ENCODE results near the gene LGALS12. TPM values are rescaled to one million over a fixed set of nuclear protein-coding genes. Genes with fewer than 3 reads are reported as not detected.

Gene LGALS12
- total RNA-seq, 1 donor from 2014 or later, result not detected

DNA sequence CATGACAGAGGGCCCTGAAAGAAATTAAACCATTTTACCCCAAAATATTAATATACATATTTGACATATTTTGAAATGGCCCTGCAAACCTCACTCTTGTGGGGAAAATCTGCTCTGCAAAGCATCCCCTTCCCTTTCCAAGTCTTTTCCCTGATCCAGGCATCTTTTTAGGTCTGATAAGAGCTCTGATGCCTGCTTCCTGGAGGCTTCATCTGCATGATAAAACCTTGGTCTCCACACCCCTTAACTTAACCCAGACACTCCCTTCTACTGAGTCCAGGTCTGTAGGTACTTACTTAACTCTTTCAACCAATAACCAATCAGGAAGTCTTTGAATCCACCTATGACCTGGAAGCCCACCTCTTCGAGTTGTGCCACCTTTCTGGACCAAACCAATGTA lies 1.8 kb upstream of the LGALS12 start:
- H3K27me3 Mint-ChIP-seq (ENCODE audit: low read depth), result no peaks in the 10 kb centered on the region
- TF ChIP-seq, protein P1, sequence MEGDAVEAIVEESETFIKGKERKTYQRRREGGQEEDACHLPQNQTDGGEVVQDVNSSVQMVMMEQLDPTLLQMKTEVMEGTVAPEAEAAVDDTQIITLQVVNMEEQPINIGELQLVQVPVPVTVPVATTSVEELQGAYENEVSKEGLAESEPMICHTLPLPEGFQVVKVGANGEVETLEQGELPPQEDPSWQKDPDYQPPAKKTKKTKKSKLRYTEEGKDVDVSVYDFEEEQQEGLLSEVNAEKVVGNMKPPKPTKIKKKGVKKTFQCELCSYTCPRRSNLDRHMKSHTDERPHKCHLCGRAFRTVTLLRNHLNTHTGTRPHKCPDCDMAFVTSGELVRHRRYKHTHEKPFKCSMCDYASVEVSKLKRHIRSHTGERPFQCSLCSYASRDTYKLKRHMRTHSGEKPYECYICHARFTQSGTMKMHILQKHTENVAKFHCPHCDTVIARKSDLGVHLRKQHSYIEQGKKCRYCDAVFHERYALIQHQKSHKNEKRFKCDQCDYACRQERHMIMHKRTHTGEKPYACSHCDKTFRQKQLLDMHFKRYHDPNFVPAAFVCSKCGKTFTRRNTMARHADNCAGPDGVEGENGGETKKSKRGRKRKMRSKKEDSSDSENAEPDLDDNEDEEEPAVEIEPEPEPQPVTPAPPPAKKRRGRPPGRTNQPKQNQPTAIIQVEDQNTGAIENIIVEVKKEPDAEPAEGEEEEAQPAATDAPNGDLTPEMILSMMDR (conservative IDR thresholded peaks at IDR 0.05), result no peak
- H3K4me1 Mint-ChIP-seq, result no peaks in the 10 kb centered on the region
- no peak overlapping the region for H3K27ac Mint-ChIP-seq (ENCODE audit: unreplicated experiment)
- peaks cover 5% of the 10 kb centered on the region for H3K36me3 Mint-ChIP-seq (ENCODE audit: low read depth)
- no peak overlapping the region for H3K4me3 Mint-ChIP-seq
- peaks cover 11% of the 10 kb centered on the region for H3K9me3 Mint-ChIP-seq
- DNase-seq (ENCODE audit: low read depth, low spot score), result no peak

DNA sequence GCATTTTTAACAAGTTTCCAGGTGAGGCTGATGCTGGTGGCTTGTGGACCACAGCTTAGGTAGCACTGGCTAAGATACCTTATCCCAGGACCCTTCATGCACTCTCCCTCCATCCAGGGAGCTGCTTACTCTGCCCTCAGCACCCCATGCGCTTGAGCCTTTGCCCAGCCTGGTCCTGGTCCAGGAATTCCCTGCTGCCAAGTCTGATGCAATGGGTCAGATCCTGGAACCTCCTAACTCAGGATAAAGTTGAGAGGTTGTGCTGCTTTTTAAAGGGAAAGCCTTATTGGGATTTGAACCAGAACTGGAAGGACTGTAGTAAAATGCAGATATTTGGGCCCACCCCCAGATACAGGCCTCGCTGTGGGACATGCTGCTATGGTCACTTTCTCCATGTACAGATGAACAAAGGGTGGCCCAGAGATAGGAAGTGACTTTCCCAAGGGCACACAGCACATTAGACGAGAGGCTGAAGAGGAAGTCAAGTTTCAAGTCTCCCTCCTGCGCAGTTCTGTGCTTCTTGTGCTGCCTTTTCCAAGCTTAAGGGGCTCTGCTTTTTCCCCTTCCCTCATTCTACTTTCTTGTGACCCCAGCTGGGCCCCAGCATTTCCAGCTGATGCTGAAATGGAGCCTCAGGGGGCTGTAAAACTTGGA lies 824 bp upstream of the LGALS12 start:
- H3K4me1 Mint-ChIP-seq, result no peaks in the 10 kb centered on the region
- H3K27ac Mint-ChIP-seq (ENCODE audit: unreplicated experiment), result no peak overlapping the region
- TF ChIP-seq, protein P1 (conservative IDR thresholded peaks at IDR 0.05), result no peak
- no peak for DNase-seq (ENCODE audit: low read depth, low spot score)
- H3K9me3 Mint-ChIP-seq, result peaks cover 6% of the 10 kb centered on the region
- H3K4me3 Mint-ChIP-seq, result no peak overlapping the region
- H3K27me3 Mint-ChIP-seq (ENCODE audit: low read depth), result no peaks in the 10 kb centered on the region
- H3K36me3 Mint-ChIP-seq (ENCODE audit: low read depth), result peaks cover 5% of the 10 kb centered on the region

DNA sequence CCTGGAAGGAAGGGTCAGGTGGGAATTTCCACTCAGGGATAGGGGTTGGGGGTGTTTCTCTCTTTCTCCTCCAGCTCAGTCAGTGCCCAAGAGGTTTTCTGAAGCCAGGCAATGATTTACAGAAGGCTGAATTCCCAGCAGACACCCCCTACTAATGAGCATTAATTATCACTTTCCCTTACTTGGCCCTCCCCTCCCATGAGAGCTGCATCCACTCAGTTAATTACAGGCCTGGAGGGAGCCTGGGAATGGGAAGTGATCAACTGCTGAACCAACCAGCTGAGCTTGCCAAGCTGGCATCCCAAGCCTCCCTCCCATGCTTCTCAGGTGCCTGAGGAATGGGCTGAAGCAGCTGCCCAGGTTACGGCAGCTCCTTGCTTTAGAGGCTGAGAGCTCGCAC lies 992 bp downstream of the LGALS12 start:
- TF ChIP-seq, protein P1 (conservative IDR thresholded peaks at IDR 0.05), result no peak
- no peak overlapping the region for H3K4me3 Mint-ChIP-seq
- no peaks in the 10 kb centered on the region for H3K36me3 Mint-ChIP-seq (ENCODE audit: low read depth)
- DNase-seq (ENCODE audit: low read depth, low spot score), result no peak
- H3K27ac Mint-ChIP-seq (ENCODE audit: unreplicated experiment), result no peak overlapping the region
- no peaks in the 10 kb centered on the region for H3K27me3 Mint-ChIP-seq (ENCODE audit: low read depth)
- H3K4me1 Mint-ChIP-seq, result no peaks in the 10 kb centered on the region
- no peaks in the 10 kb centered on the region for H3K9me3 Mint-ChIP-seq

DNA sequence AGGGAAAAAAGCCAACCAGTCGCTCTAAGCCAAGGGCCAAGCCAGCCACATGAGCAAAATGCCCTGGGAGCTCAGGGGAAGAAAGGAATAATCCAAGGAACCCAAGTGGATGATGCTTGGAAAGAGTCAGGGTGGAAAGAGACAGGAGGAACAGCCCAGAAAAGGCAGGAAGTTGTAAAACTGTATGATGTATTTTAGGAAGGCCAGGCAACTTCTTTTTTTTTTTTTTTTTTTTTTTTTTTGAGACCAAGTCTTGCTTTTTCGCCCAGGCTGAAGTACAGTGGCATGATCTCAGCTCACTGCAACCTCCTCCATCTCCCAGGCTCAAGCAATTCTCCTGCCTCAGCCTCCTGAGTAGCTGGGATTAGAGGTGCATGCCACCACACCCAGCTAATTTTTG lies 1.6 kb downstream of the LGALS12 start:
- Mint-ChIP-seq H3K4me3 (no peak overlapping the region), H3K4me1 (no peaks in the 10 kb centered on the region), H3K27ac (ENCODE audit: unreplicated experiment) (no peak overlapping the region), H3K36me3 (ENCODE audit: low read depth) (no peaks in the 10 kb centered on the region), H3K9me3 (no peaks in the 10 kb centered on the region), H3K27me3 (ENCODE audit: low read depth) (no peaks in the 10 kb centered on the region)
- TF ChIP-seq, protein P1 (conservative IDR thresholded peaks at IDR 0.05), result no peak
- DNase-seq (ENCODE audit: low read depth, low spot score), result no peak

DNA sequence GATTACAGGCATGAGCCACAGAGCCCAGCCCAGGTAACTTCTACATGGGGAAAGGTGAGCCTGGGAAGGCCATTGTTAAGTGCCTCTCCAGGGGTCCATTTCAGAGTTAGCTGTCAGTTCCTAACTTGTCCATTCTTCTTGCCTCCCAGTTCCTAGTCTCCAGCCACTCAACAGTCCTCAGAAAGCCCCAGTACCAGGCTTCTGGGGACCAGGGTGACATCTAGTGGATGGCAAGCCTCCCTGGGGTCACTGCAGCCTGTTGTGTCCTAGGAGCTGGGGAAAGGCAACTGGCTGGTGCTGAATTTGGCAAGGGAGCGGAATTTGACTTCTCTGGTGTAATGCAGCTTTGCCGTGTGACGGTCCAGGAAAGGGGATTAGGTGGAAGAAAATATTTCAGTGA lies 2.1 kb downstream of the LGALS12 start:
- no peak for DNase-seq (ENCODE audit: low read depth, low spot score)

More for the DNA sequence above, 2.1 kb downstream of the LGALS12 start:
- Mint-ChIP-seq H3K4me1 (no peaks in the 10 kb centered on the region), H3K36me3 (ENCODE audit: low read depth) (no peaks in the 10 kb centered on the region), H3K9me3 (no peaks in the 10 kb centered on the region), H3K4me3 (no peak overlapping the region), H3K27me3 (ENCODE audit: low read depth) (no peaks in the 10 kb centered on the region), H3K27ac (ENCODE audit: unreplicated experiment) (no peak overlapping the region)
- TF ChIP-seq, protein P1 (conservative IDR thresholded peaks at IDR 0.05), result peak; percentile 36

All from neural crest cell (in vitro differentiated cells).